ENCODE data around the gene SSBP3.

GRCh38 chr1:54342288-54342687 lies 63.9 kb downstream of the SSBP3 start:
- TF ChIP-seq CTCF (conservative IDR thresholded peaks at IDR 0.05), result no peak
- no peak for TF ChIP-seq EZH2 (IDR thresholded peaks at IDR 0.05; ENCODE audit: low read depth)
